MM.1S (cell line): ENCODE results near the gene VPS13A.

Experiments used
- CTCF ChIP-seq: fragments of 300-600 bp; sonication (generic); IDR thresholded peaks from 2 replicates; pipeline ENCODE4 v1.5.1; 2016; ENCODE audit warnings: antibody characterized with exemption, low read length, mixed read lengths
- EZH2 ChIP-seq: fragments of 300-600 bp; sonication (generic); optimal IDR thresholded peaks from 2 replicates; pipeline ENCODE3; 2017; ENCODE audit warnings: low read depth, mild to moderate bottlenecking, antibody characterized with exemption, low read length, mixed read lengths

- TF ChIP-seq CTCF (no peak), EZH2 (no peak)
Measured at GRCh38 chr9:77463151-77463550, 285.8 kb downstream of the VPS13A start.
